ENCODE data around the gene SLC24A5.

Gene SLC24A5

DNA sequence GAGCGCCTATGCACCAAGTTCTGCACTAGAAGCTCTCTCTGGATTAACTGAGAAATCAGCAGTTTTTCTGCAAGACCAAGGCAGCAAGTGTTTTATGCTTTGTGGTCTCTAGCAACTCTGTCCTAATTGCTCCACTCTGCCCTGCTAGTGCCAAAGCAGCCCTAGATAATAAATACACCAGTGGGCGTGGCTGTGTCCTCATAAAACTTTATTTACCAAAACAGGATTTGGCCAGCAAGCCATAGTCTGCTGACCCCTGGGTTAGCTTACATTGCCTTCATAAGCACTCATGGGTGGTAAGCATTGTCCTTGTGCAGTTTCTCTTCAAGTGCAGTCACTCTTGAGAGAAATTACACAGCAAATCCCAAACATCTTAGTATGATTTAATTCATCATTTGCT lies 30.7 kb upstream of the SLC24A5 start:
- in situ Hi-C loops (cut with HindIII; ENCODE audit: low pct_ligation_motif_present, low sequenced_read_pairs): no loop called here
- Histone ChIP-seq H3K27me3 (replicated peaks) (no peaks in the 10 kb centered on the region), H3K36me3 (replicated peaks) (no peaks in the 10 kb centered on the region), H3K4me3 (ENCODE audit: low read depth, low read length) (no peak overlapping the region), H3K27ac (no peak overlapping the region)
- DNase-seq: no peak
- TF ChIP-seq, protein P1, sequence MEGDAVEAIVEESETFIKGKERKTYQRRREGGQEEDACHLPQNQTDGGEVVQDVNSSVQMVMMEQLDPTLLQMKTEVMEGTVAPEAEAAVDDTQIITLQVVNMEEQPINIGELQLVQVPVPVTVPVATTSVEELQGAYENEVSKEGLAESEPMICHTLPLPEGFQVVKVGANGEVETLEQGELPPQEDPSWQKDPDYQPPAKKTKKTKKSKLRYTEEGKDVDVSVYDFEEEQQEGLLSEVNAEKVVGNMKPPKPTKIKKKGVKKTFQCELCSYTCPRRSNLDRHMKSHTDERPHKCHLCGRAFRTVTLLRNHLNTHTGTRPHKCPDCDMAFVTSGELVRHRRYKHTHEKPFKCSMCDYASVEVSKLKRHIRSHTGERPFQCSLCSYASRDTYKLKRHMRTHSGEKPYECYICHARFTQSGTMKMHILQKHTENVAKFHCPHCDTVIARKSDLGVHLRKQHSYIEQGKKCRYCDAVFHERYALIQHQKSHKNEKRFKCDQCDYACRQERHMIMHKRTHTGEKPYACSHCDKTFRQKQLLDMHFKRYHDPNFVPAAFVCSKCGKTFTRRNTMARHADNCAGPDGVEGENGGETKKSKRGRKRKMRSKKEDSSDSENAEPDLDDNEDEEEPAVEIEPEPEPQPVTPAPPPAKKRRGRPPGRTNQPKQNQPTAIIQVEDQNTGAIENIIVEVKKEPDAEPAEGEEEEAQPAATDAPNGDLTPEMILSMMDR (IDR thresholded peaks at IDR 0.05; ENCODE audit: low read depth, low read length, missing control alignments): no peak

DNA sequence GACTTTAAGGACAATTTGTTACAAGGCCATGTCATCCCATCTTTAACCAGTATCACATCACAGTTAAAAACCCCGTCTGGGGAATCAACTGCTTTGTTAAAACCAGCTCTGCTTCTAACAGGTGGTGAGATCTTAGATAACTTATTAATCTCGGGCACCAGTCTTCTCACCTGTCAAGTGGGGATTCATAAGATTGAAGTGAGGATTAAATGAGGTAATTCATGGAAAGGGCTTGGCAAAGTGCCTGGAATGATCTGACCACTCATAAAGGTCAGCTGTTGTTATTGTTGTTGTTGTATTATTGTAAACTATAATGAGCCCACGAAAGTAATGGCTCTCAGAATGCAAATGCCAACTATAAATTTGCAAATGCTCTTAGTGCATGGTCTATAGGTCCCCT lies 30.1 kb upstream of the SLC24A5 start:
- no peak for DNase-seq
- H3K27me3 ChIP-seq (replicated peaks): no peaks in the 10 kb centered on the region
- H3K4me3 ChIP-seq (ENCODE audit: low read depth, low read length): no peak overlapping the region
- in situ Hi-C loops (cut with HindIII; ENCODE audit: low pct_ligation_motif_present, low sequenced_read_pairs): no loop called here
- TF ChIP-seq, protein P1 (IDR thresholded peaks at IDR 0.05; ENCODE audit: low read depth, low read length, missing control alignments): no peak
- H3K36me3 ChIP-seq (replicated peaks): no peaks in the 10 kb centered on the region
- H3K27ac ChIP-seq: no peak overlapping the region

- no peaks in the 10 kb centered on the region for H3K27me3 ChIP-seq (replicated peaks)
- in situ Hi-C loops (cut with HindIII; ENCODE audit: low pct_ligation_motif_present, low sequenced_read_pairs): no loop called here
- no peak overlapping the region for H3K27ac ChIP-seq
- no peak for DNase-seq
- H3K36me3 ChIP-seq (replicated peaks): no peaks in the 10 kb centered on the region
- no peak overlapping the region for H3K4me3 ChIP-seq (ENCODE audit: low read depth, low read length)
- TF ChIP-seq, protein P1 (IDR thresholded peaks at IDR 0.05; ENCODE audit: low read depth, low read length, missing control alignments): no peak
Observed at GRCh38 chr15:48091522-48091921, 29.3 kb upstream of the SLC24A5 start.

- Histone ChIP-seq H3K36me3 (replicated peaks) (no peaks in the 10 kb centered on the region), H3K4me3 (ENCODE audit: low read depth, low read length) (no peak overlapping the region)
Observed at GRCh38 chr15:48096355-48096786, 24.4 kb upstream of the SLC24A5 start.

GRCh38 chr15:48096813-48097212 lies 24.0 kb upstream of the SLC24A5 start:
- no peak overlapping the region for H3K27ac ChIP-seq
- peak; percentile 92 for DNase-seq
- no peaks in the 10 kb centered on the region for H3K36me3 ChIP-seq (replicated peaks)
- no peak overlapping the region for H3K4me3 ChIP-seq (ENCODE audit: low read depth, low read length)
- in situ Hi-C loops (cut with HindIII; ENCODE audit: low pct_ligation_motif_present, low sequenced_read_pairs): no loop called here
- TF ChIP-seq, protein P1 (IDR thresholded peaks at IDR 0.05; ENCODE audit: low read depth, low read length, missing control alignments): no peak
- no peaks in the 10 kb centered on the region for H3K27me3 ChIP-seq (replicated peaks)

More at GRCh38 chr15:48096355-48096786, 24.4 kb upstream of the SLC24A5 start:
- TF ChIP-seq, protein P1 (IDR thresholded peaks at IDR 0.05; ENCODE audit: low read depth, low read length, missing control alignments): no peak
- Histone ChIP-seq H3K27ac (no peak overlapping the region), H3K27me3 (replicated peaks) (no peaks in the 10 kb centered on the region)
- in situ Hi-C loops (cut with HindIII; ENCODE audit: low pct_ligation_motif_present, low sequenced_read_pairs): no loop called here
- DNase-seq: no peak

- no peaks in the 10 kb centered on the region for H3K27me3 ChIP-seq (replicated peaks)
- in situ Hi-C loops (cut with HindIII; ENCODE audit: low pct_ligation_motif_present, low sequenced_read_pairs): no loop called here
- no peak overlapping the region for H3K27ac ChIP-seq
- DNase-seq: no peak
- no peak overlapping the region for H3K4me3 ChIP-seq (ENCODE audit: low read depth, low read length)
- no peaks in the 10 kb centered on the region for H3K36me3 ChIP-seq (replicated peaks)
- TF ChIP-seq, protein P1 (IDR thresholded peaks at IDR 0.05; ENCODE audit: low read depth, low read length, missing control alignments): no peak
Observed at GRCh38 chr15:48097264-48097663, 23.5 kb upstream of the SLC24A5 start.

All from brain microvascular endothelial cell (primary cell).